ENCODE results near the gene CDC42EP1. TPM values are rescaled to one million over a fixed set of nuclear protein-coding genes. Genes with fewer than 3 reads are reported as not detected.
"Not testable (repeated sequence)": the region's sequence is repeated elsewhere in the genome, so short reads cannot be mapped to it uniquely, and the experiment has no call there.

Gene CDC42EP1
- total RNA-seq, 1 donor: 35.5 TPM

GRCh38 chr22:37609240-37610152, 49.2 kb downstream of the CDC42EP1 start:
- Histone ChIP-seq H3K4me1 (ENCODE audit: insufficient read depth, low read length) (peaks cover 36% of the 10 kb centered on the region), H3K79me2 (ENCODE audit: insufficient read depth, low read length) (peaks cover 34% of the 10 kb centered on the region), H3K36me3 (ENCODE audit: insufficient read depth, low read length) (peaks cover 7% of the 10 kb centered on the region), H3K4me2 (ENCODE audit: insufficient read depth, low read length) (peak overlapping the region; percentile 96), H3K27ac (ENCODE audit: low read depth, low read length) (peak overlapping the region; percentile 73), H2AFZ (ENCODE audit: low read length) (peak overlapping the region; percentile 78), H3K4me3 (ENCODE audit: insufficient read depth, low read length) (peak overlapping the region; percentile 79), H3K9me3 (ENCODE audit: low read depth, low read length) (no peaks in the 10 kb centered on the region), H3K27me3 (ENCODE audit: insufficient read depth, low read length) (peaks cover 12% of the 10 kb centered on the region), H4K20me1 (ENCODE audit: insufficient read depth, low read length) (peaks cover 4% of the 10 kb centered on the region)
- peak; percentile 91 for DNase-seq (ENCODE audit: insufficient read length, low spot score, missing footprints)
- TF ChIP-seq CTCF (IDR thresholded peaks at IDR 0.05; ENCODE audit: extremely low read depth, low read depth, low read length): no peak

GRCh38 chr22:37610153-37610475, 49.8 kb downstream of the CDC42EP1 start:
- peak; percentile 84 for DNase-seq (ENCODE audit: insufficient read length, low spot score, missing footprints)
- Histone ChIP-seq H3K4me1 (ENCODE audit: insufficient read depth, low read length) (peaks cover 36% of the 10 kb centered on the region), H3K27ac (ENCODE audit: low read depth, low read length) (peak overlapping the region; percentile 73), H3K79me2 (ENCODE audit: insufficient read depth, low read length) (peaks cover 34% of the 10 kb centered on the region), H3K4me2 (ENCODE audit: insufficient read depth, low read length) (peak overlapping the region; percentile 96), H2AFZ (ENCODE audit: low read length) (peak overlapping the region; percentile 78), H3K4me3 (ENCODE audit: insufficient read depth, low read length) (peak overlapping the region; percentile 79)
- not testable (repeated sequence) for H4K20me1 ChIP-seq (ENCODE audit: insufficient read depth, low read length); H3K9me3 ChIP-seq (ENCODE audit: low read depth, low read length); H3K36me3 ChIP-seq (ENCODE audit: insufficient read depth, low read length); H3K27me3 ChIP-seq (ENCODE audit: insufficient read depth, low read length)

GRCh38 chr22:37610480-37611129, 50.3 kb downstream of the CDC42EP1 start:
- Histone ChIP-seq H3K79me2 (ENCODE audit: insufficient read depth, low read length) (peaks cover 34% of the 10 kb centered on the region), H3K4me1 (ENCODE audit: insufficient read depth, low read length) (peaks cover 36% of the 10 kb centered on the region), H3K27ac (ENCODE audit: low read depth, low read length) (peak overlapping the region; percentile 2), H2AFZ (ENCODE audit: low read length) (no peak overlapping the region), H3K36me3 (ENCODE audit: insufficient read depth, low read length) (peaks cover 7% of the 10 kb centered on the region), H3K4me2 (ENCODE audit: insufficient read depth, low read length) (peak overlapping the region; percentile 96), H3K27me3 (ENCODE audit: insufficient read depth, low read length) (peaks cover 3% of the 10 kb centered on the region), H4K20me1 (ENCODE audit: insufficient read depth, low read length) (peaks cover 4% of the 10 kb centered on the region), H3K9me3 (ENCODE audit: low read depth, low read length) (no peaks in the 10 kb centered on the region), H3K4me3 (ENCODE audit: insufficient read depth, low read length) (no peak overlapping the region)
- no peak for DNase-seq (ENCODE audit: insufficient read length, low spot score, missing footprints)
- no peak for TF ChIP-seq CTCF (IDR thresholded peaks at IDR 0.05; ENCODE audit: extremely low read depth, low read depth, low read length)

- Histone ChIP-seq H3K36me3 (ENCODE audit: insufficient read depth, low read length) (peaks cover 11% of the 10 kb centered on the region), H2AFZ (ENCODE audit: low read length) (no peak overlapping the region), H4K20me1 (ENCODE audit: insufficient read depth, low read length) (peaks cover 4% of the 10 kb centered on the region), H3K27me3 (ENCODE audit: insufficient read depth, low read length) (no peaks in the 10 kb centered on the region), H3K4me2 (ENCODE audit: insufficient read depth, low read length) (no peak overlapping the region), H3K79me2 (ENCODE audit: insufficient read depth, low read length) (peaks cover 34% of the 10 kb centered on the region), H3K4me3 (ENCODE audit: insufficient read depth, low read length) (no peak overlapping the region), H3K9me3 (ENCODE audit: low read depth, low read length) (no peaks in the 10 kb centered on the region), H3K4me1 (ENCODE audit: insufficient read depth, low read length) (peaks cover 36% of the 10 kb centered on the region), H3K27ac (ENCODE audit: low read depth, low read length) (peak overlapping the region; percentile 2)
- DNase-seq (ENCODE audit: insufficient read length, low spot score, missing footprints): no peak
- no peak for TF ChIP-seq CTCF (IDR thresholded peaks at IDR 0.05; ENCODE audit: extremely low read depth, low read depth, low read length)
These were observed 50.9 kb downstream of the CDC42EP1 start for GRCh38 chr22:37611207-37611606.
